Upper lobe of left lung (tissue), 6 donors: ENCODE data around the gene VRK2. TPM values are rescaled to one million over a fixed set of nuclear protein-coding genes. Genes with fewer than 3 reads are reported as not detected.

Experiments
- ATAC-seq, 2 donors: fragments of 200-7000 bp; cut with Tn5 transposase; one replicate each; pipeline ENCODE4 v1.9.1; 2022; ENCODE audit warnings: mild to moderate bottlenecking in 2 of 2, moderate library complexity in 2 of 2; ENCODE audit not compliant: low FRiP score in 2 of 2
- DNase-seq, 2 donors: peaks; one replicate each; pipeline ENCODE4 v3.0.0-alpha.2; 2019 to 2020
- H3K27ac ChIP-seq, 4 donors: fragments of 200-600 bp; sonication (generic); one replicate each; pipeline ENCODE4 v1.5.1; 2016 to 2019
- H3K27me3 ChIP-seq, 4 donors: fragments of 200-600 bp; sonication (generic); one replicate each; pipeline ENCODE4 v1.5.1; 2017 to 2019
- H3K36me3 ChIP-seq, 4 donors: fragments of 200-600 bp; sonication (generic); one replicate each; pipeline ENCODE4 v1.5.1; 2016 to 2019
- H3K4me1 ChIP-seq, 4 donors: fragments of 200-600 bp; sonication (generic); one replicate each; pipeline ENCODE4 v1.5.1; 2018 to 2019
- H3K4me3 ChIP-seq, 4 donors: fragments of 200-600 bp; sonication (generic); one replicate each; pipeline ENCODE4 v1.5.1; 2017 to 2019; ENCODE audit warnings: mild to moderate bottlenecking in 2 of 4, moderate library complexity in 1 of 4
- H3K9me3 ChIP-seq, 4 donors: fragments of 200-600 bp; sonication (generic); one replicate each; pipeline ENCODE4 v1.5.1; 2018 to 2019
- CTCF ChIP-seq, 6 experiments: fragments of 450-650 bp in 4 of 6; fragments of 200-600 bp in 2 of 6; sonication (generic) in 2 of 6; IDR thresholded peaks; one replicate each; pipeline ENCODE4 v1.5.1; 2016 to 2019; ENCODE audit warnings: antibody characterized with exemption in 6 of 6
- EP300 ChIP-seq, 4 donors: sonication (generic); formaldehyde crosslinking; IDR thresholded peaks; one replicate each; pipeline ENCODE4 v1.5.1; 2017; ENCODE audit warnings: antibody characterized with exemption in 4 of 4, control low read depth in 2 of 4
- POLR2A ChIP-seq, 4 donors: fragments of 450-650 bp; IDR thresholded peaks; one replicate each; pipeline ENCODE4 v1.5.1; 2016 to 2017; ENCODE audit warnings: antibody characterized with exemption in 4 of 4, mild to moderate bottlenecking in 2 of 4
- POLR2AphosphoS5 ChIP-seq, 2 donors: sonication (generic); formaldehyde crosslinking; IDR thresholded peaks; one replicate each; pipeline ENCODE4 v1.5.1; 2017; ENCODE audit warnings: antibody characterized with exemption in 2 of 2
- WGBS, 2 donors: methylation state at CpG; one replicate each; pipeline ENCODE4 v1.1.5; 2017 to 2018; 5-methylcytosine and 5-hydroxymethylcytosine counted together
- total RNA-seq, 6 donors: library from RNA; depleted of rRNA in 4 of 6; stranded (reverse); fragments of >200 nt in 4 of 6; gene quantifications; one replicate each; pipeline versions ENCODE4 v1.1.0 to v1.2.1, GENCODE V29; 2016 to 2021
- donor health status: DM: no; HTN: no; CAD: no; lungs with moderate emphysema.
- donor health status: DM: no; HTN: yes; CAD: no; lungs with severe emphysema.

Gene VRK2
- total RNA-seq, 6 donors from 2014 or later, result 15.6 to 28.1 (median 22.8) TPM

DNA sequence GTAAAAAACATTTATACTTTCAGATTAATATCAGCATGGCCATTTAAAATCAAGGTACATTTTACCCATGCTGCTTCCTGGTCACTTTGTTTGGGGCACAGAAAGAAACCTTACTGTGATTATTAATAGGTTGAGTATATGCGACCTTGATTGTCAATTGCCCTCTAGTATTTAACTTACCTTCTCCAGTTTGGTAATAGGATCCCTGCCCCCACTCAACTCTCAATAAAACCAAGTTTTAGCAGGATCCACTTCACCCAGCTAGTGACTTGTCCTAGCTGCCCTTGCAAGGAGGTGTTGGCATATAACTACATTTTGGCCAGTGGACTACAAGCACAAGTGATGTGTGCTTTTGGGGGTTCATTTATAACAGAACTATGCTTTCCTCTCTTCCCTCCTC, 160.2 kb downstream of the VRK2 start:
- ATAC-seq (no peak), DNase-seq (no peak)
- Histone ChIP-seq H3K27ac (no peak overlapping the region), H3K4me3 (no peak overlapping the region), H3K9me3 (peaks cover 0 to 5% (median 0%) of the 10 kb centered on the region in 4 donors), H3K4me1 (peaks cover 0 to 5% (median 0%) of the 10 kb centered on the region in 4 donors), H3K27me3 (no peaks in the 10 kb centered on the region), H3K36me3 (peaks cover 0 to 6% (median 1%) of the 10 kb centered on the region in 4 donors)
- TF ChIP-seq CTCF (IDR thresholded peaks at IDR 0.05), result no peak
- no peak for TF ChIP-seq POLR2AphosphoS5 (IDR thresholded peaks at IDR 0.05)
- no peak for TF ChIP-seq POLR2A (IDR thresholded peaks at IDR 0.05)
- no peak for TF ChIP-seq EP300 (IDR thresholded peaks at IDR 0.05)
- WGBS, 2 donors, result 93 to 95% methylated on average over 1 of the region's 1 CpG

DNA sequence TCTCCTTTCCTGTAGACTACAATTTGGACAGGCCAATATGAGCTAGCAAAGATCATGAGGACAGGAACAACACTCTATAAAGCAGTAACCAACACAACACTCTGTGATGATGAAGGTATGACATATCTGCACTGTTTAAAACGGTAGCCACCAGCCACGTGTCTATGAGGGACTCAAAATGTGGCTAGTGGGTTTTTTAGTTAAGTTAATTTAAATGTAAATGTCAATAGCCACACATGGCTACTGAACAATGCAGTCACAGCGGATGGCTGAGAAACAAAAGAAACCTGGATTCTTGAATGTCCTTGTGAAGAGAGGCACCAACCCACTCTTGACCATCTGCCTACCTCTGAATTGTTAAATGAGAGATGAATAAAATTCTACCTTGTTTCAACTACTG, 160.6 kb downstream of the VRK2 start:
- DNase-seq (no peak), ATAC-seq (no peak)
- peaks cover 0 to 5% (median 0%) of the 10 kb centered on the region in 4 donors for H3K9me3 ChIP-seq
- TF ChIP-seq POLR2AphosphoS5 (IDR thresholded peaks at IDR 0.05) (no peak), POLR2A (IDR thresholded peaks at IDR 0.05) (no peak), CTCF (IDR thresholded peaks at IDR 0.05) (no peak), EP300 (IDR thresholded peaks at IDR 0.05) (no peak)
- H3K27ac ChIP-seq, result no peak overlapping the region
- H3K36me3 ChIP-seq, result peaks cover 0 to 7% (median 3%) of the 10 kb centered on the region in 4 donors
- H3K4me1 ChIP-seq, result peaks cover 0 to 5% (median 0%) of the 10 kb centered on the region in 4 donors
- WGBS, 2 donors, result 85 to 92% methylated on average over 3 of the region's 3 CpGs
- H3K4me3 ChIP-seq, result no peak overlapping the region
- H3K27me3 ChIP-seq, result no peaks in the 10 kb centered on the region

Other genes with a start within 250 kb of the VRK2 start
- 10 to 100 TPM in 5 of 6 donors, 1 to 10 TPM in 1; 5.7 to 30.4 (median 15.4) TPM for gene FANCL, start 194.5 kb downstream of the VRK2 start, total RNA-seq